ENCODE data around the gene CROCC2.

The CROCC2 gene

DNA sequence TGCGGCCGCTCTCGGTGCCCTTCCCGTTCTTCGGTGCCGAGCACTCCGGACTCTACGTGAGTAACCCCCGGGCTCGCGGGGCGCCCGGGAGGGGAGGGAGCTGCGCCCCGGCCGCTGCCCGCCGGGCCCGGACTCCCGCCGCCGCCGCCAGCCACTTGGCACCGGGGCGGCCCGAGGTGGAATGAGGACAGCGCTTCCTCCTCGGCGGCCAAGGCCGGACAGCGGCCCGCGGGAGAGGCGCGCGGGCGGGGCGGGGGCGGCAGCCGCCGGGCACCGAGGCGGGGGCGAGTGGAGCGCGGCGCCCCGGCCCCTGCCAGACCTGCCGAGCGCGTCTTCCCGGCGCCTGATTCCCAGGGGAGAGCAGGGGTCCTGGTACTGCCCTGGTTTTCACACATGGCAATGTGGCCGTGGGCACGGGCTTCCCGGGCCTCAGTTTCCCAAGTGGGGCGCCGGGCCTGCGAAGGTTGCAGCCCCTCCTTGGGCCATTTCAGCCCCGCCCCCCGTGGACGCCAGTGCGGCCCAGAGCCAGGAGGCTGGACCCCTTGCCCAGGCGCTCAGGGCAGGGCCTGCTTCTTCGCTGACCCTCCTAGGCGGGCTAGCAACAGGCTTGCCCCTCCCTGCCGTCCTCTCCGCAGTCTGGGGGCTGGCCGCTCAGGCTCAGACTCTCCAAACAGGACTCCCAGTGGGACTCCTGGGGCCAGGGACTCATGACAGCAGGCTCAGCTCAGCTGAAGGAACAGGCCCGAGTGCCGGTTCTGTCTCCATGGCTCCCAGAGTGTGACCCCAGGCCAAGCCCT lies 93.1 kb downstream of the CROCC2 start:
- no peak for DNase-seq (ENCODE audit: low read depth in 2 of 2)

DNA sequence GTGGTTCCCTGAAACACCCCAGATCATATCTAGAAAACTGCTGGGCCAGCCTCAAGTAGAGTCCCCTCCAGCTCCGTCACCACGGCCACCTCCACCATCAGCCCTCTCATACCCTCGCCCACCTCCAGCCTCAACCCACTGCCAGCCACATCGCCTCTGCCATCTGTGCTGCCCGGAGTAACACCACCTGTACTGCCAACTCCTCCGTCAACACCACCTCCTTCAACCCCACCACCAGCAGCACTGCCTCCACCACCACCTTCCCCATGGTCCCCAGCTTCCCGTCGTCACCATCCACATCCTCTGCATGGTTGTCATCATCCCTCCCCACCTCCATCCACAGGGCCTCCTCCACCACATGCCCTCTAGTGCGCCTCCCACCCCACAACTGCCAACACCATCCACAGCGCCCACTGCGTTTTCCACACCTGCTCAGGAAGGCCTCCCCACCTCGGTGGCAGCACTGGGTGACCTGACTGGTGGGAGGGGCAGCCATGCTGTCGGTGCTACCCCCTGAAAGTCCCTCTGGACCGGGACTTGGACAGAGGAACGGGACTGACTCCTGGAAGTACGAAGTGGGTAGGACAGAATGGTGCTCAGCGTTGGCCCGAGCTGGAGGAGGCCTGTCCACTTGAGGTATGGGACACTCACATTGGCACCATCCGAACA lies 93.9 kb downstream of the CROCC2 start:
- no peak for DNase-seq (ENCODE audit: low read depth in 2 of 2)

DNA sequence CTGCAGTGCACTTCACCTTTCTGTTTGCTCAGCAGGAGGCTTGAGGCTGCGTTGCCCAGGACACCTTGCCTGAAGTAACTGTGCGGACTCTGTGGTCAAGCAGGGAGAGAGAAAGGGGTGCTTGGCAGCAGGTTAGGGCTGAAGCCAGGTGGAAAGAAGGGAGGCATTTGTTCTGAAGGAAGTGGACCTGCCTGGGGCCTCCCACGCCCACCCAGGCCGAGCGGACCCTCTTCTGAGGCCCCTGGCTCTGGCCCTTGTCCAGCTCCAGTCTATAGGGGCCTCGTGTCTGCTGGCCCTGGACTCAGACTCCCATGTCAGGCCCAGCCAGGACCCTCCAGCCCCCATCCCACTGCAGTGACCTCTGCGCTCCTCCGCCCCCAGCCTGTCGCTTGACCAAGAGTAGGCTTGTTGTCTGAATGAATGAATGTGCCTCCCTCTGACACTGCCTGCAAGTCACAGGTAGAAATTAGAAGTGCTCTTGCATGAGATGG lies 94.7 kb downstream of the CROCC2 start:
- DNase-seq (ENCODE audit: low read depth in 2 of 2), result no peak

DNA sequence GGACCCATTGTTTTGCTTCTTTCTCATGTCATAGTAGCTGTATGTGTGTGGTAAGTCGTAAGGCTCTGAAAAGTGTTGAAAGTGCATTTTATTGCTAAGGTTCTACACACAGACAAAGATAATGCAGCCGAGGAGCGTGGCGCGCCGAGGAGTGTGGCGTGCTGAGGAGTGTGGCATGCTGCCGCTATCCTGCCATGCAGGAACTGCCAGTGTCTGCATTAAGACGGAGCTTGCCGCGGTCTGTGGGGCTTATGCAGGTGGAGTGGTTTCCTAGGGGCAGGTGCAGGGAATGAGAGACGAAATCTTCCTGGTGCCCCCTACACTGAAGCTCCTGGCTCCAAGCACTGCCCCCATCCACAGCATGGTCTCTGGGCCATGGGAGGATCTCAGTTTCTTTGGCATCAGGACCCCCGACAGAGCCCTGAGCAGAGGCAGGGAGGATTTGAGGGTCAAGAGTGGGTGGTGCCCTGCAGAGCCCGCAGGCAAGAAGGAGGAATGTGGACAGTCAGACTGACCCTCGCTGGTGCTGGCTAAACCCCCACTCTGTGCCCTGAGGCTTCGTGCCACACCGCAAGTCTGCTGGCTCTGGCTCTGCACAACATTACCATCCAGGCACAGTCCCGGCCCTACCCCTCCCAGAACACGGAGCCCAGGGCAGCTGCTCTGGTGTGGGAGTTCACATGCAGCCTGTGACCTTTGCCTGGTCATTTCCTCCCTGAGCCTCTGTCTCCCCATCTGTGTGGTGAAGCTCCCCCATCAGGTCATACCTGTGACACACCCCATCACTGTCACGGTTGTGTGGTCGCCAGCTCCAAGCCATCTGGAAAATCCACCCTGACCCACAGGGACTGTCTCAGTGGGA lies 95.5 kb downstream of the CROCC2 start:
- DNase-seq (ENCODE audit: low read depth in 2 of 2), result no peak

DNA sequence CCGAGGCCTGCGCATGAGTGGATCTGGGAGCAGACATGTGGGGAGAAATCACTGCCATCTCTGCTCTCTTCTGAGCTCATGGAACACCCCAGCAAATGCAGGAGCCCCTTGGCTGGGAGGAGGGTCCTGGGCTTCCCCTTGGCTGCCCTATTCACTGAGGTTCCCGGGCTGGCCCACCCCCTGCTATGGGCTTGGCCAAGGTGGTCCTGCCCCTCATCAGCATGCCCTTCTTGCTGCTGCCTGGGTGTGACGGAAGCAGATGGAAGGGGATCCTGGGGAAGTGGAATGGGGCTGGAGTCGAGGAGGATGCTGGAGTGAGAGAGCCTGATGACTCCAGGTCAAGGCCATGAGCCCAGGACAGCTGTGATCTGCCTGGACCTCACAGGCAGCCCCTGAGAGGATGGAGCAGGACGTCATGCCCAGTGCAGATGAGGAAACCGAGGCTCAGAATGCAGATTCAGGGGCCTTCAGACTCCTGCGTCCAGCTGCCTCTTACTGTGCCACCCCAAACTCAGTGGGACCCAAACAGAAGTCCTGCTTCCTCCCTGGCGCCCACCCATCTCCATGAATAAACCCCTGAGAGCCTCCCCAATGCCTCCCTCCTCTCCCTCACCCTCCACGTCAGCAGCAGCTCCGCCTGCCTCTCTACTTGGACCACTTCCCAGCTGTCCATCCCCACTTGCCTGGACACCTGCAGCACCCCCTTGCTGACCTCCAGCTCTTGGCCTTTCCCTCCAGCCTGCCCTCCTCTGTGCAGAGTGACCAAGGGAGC lies 96.3 kb downstream of the CROCC2 start:
- no peak for DNase-seq (ENCODE audit: low read depth in 2 of 2)

DNA sequence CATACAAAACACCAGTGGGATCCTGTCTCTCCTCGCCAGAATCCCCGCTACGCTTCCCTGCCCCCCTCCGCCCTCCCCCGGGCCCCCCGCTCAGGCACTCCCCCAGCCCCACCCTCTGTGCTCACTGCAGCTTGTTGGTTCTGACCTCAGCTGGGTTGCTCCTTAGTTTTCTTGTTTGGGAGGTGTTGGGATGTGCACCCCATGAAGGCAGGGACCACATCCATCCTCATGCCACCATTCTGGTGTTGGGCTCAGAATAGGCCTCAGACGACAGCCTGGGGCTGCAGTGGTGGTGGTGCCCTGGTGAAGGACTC lies 96.9 kb downstream of the CROCC2 start:
- DNase-seq (ENCODE audit: low read depth in 2 of 2), result no peak

DNA sequence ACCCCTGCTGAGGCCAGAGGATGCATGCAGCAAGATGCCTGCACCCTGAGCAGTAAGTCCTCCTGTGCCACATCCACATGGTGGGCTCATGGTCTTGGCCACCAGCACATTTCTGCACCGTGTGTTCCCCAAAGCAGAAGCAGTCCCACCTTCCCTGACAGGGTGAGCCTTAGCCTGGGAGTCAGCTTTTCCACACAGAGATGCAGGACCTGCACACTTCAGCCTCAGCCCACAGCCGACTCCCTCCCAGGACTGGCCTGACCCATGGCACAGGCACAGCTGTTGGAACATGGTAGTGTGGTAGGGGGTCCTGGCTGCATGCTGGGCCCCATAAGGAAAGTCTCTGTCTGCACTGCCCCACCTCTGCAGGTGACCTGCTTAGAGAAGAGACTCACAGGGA lies 97.2 kb downstream of the CROCC2 start:
- no peak for DNase-seq (ENCODE audit: low read depth in 2 of 2)

DNA sequence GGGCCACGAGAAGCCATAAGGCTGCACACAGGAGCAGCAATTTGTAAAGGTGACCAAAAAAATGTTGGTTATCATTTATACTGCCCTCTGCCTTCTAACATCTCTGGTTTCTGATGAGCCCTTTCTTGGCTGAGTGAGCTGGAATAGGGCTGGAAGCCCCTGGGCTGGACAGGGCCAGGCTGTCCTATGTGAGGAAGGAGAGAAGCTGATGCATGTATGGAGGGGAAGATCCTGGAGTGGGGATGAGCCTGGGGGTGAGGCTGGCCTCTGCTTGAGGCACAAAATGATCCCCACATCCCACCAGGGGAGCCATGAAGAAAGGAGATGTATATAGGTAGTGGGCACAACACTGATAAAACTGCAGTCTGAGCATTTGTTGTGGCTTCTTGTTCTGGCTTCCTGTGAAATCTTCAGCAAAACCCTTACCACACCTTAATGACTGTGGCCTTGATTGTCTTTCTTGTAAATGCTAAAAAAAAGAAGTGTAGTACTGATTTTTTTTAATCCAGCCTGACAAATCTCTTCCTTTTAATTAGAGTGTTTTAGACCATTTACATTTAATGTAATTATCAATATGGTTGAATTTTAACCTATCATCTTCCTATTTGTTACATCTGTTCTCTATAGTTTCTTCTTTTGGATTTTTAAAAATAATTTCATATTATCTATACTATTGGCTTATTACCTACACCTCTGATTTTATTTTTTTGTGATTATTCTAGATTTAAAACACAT lies 97.9 kb downstream of the CROCC2 start:
- no peak for DNase-seq (ENCODE audit: low read depth in 2 of 2)

DNA sequence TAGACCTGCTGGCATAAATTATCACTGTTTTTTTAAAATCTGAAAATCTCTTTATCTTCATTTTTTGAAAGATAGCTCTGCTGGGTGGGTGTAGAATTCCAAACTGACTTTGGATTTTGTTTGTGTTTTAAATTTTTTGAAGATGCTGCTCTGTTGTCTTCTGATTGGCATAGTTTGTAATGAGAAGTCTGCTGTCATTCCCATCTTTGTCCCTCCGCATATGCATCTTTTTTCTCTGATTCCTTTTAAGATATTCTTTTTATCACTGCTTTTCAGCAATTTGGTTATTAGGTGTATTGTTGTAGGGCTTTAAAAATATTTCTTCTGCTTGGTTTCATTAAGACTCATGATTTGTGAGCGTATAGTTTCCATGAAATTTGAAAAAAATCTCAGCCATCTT lies 99.4 kb downstream of the CROCC2 start:
- DNase-seq (ENCODE audit: low read depth in 2 of 2), result no peak

DNA sequence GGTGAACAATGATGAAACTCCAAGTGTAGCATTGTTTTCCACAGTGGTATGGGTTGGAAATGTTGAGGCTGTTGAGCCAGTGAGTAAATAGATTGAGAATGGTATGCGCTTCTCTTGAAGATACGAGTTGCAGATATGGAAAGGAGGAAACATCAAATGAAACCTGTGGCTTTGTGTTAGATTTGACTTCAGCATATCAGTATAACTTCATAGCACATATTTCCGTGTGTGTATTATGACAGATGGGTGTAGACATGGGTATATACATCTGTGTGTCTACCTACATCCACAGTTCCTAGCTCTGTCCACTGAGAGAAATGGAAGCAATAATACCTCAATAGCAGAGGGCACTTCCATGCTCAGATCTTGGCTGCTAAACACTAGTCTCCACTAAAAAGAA lies 100.3 kb downstream of the CROCC2 start:
- DNase-seq (ENCODE audit: low read depth in 2 of 2), result no peak

DNA sequence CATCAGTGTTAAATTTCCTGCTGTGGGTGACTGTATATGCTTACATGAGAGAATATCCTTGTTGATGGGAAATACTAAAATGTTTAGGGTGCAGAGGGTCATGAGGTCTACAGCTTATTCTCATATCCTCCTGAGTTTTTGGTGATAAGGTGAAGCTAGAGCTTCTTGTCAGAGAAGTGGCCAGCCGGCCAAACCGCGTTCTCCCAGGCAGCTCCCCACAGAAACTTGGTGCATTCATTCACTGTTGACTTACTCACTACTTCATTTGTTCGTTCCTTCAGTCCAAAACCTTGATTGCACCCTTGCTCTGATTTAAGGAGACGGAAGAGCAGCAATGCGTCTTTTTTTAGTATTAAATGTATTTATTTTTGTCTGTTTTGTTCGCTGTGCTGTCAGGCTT lies 101.0 kb downstream of the CROCC2 start:
- no peak for DNase-seq (ENCODE audit: low read depth in 2 of 2)

DNA sequence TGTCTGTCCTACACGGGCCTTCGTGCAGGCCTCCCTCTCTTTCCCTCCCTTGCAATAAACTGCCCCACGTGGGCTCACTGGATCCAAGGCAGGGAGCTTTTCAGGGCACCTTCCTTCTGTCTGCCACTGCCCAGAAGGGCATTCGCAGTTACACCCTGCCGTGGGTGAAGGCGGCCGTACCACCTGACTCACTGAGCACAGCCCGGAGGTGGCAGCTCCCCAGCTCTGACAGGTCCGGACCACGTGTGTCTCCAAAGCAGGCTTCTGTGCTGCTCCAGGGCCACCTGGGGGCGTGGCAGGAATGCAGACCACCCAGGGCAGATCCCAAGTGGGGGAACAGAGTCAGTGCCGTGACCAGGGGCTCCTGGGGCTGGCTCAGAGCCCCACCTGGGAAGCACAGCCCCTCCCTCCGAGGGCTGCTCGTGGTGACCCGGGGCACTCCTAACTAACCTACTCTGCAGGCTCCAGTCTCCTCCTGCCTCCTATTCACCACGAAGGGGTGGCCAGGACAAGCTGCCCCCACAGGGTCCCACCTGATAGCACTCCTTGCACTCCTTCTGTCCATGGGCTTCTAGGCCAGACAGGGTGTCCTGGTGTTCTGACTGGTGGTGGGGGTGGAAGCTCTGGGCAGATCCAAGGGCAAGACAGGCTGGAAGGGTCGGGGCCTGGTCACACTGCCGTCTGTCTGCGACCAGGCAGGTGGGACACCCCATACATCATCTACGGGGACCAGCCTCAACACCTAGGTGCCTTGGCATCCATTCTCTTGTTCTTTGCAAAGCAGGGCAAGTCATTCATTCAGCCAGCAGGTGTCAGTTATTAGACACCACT lies 102.0 kb downstream of the CROCC2 start:
- no peak for DNase-seq (ENCODE audit: low read depth in 2 of 2)

DNA sequence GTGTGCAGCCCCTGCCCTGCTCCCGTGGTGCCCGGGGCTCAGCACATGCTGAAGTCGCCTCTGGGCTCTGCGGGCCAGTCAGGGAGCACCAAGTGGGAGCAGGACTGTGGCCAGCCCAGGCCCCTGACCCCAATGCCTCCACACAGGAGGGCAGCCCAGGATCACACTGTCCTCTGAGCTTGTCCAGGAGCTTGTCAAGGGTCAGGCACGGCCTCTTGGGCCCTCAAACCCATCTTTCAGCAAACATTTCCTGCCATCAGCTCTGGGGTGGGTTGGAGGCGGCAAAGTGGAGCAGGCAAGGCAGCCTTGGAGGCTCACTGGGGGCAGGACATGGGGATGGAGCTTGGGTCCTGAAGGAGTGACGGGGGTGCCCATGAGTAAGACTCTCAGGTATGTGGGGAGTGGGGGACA lies 102.6 kb downstream of the CROCC2 start:
- no peak for DNase-seq (ENCODE audit: low read depth in 2 of 2)

DNA sequence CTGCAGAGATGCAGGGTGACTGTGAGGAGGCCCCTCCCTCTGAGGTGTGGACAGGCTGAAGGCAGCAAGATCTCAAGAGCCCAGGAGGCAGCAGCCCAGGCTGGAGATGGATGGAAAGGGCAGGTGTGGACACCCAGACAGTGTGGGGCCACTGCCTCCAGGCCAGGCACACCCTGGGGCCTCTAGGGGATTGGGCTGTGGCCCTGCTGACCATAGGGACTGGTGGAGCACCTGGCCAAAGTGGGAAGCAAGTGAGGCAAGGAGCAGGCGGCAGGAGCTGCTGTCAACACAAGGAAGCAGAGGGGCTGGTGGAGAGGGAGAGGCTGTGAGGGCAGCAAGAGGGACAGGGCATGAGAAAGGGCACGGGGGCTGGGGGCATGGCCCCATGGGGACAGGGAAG lies 103.1 kb downstream of the CROCC2 start:
- no peak for DNase-seq (ENCODE audit: low read depth in 2 of 2)

DNA sequence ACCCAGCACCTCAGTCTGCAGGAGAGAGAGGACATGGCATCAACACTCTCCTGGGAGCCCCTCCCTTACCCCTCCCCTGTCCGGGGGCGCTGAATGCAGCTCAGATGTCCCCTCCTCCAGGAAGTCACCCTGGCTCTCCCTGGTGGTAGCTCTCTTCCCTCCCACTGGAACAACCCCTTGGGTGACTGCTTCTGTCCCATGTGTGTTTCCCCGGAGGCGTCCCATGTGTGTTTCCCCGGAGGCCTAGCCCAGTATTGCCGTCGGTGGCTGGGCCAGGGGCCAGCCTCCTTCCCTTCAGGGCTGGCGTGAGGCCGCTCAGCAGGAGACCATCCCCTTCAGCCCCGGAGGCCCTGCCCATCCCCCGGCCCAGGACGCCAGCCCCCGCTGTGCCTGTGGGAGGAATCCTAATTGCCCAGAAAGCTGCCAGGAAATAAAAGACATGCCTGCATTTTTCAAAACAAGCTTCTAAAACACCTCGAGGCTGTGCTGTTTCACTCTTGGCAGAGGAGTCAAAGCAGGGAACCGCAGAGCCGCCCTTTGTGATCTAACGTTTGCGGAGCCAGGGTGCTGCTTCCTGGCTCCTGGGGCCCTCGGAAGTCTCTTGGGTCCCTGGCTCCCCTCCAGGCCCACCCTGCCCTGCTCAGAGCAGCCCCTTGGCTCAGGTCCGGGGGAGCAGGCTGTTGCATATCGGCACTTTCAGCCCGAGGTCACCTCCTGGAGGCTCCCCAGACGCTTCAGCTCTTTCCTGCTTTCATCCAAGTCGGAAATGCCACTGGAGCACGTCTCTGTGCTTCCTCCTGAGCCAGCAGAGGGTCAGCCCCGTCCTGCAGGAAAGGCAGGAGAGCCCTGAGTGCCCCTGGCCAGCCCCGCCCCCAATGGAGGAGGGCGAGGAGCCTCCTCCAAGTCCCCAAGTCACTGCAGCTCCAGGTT lies 103.7 kb downstream of the CROCC2 start:
- no peak for DNase-seq (ENCODE audit: low read depth in 2 of 2)

DNA sequence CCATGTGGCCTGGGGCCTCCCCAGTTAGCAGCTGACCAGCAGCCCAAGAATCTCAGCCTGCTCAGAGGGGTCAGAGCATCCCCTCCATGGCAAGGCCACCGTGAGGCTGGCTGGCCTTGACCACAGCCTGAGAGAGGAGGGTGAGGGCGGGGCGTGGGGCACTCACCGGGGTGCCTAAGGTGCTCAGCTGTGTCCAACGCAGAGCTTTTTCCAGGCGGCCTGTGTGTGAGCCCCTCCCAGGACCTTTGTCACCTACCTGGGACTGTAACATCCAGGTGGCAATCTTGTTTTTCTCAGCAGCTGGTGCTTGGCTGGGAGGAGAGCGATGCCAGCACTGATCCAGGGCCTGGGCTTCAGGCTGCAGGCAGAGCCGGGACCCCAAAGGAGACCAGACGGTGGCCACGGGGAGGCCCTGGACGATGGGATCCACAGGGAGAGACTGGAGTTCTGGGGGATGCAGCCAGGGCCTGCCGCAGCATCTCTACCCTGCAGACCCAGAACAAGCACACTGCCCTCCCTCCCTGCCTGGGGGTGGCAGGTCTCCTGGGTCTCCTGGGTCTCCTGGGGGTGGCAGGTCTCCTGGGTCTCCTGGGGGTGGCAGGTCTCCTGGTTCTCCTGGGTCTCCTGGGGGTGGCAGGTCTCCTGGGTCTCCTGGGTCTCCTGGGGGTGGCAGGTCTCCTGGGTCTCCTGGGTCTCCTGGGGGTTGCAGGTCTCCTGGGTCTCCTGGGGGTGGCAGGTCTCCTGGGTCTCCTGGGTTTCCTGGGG lies 104.6 kb downstream of the CROCC2 start:
- DNase-seq (ENCODE audit: low read depth in 2 of 2), result no peak

DNA sequence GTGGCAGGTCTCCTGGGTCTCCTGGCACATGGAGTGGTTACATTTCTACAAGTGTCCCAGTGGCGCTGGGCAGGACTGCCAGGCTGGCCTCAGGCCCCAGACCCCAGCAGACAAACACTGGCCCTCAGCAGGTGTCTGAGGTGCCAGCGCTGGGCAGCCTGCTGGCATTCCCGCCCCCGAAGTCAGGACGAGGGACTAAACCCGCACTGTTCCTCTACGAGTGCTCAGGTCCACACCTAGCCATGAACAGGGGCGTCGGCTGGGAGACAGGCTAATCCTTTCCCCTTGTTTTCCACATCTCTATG lies 105.1 kb downstream of the CROCC2 start:
- no peak for DNase-seq (ENCODE audit: low read depth in 2 of 2)

DNA sequence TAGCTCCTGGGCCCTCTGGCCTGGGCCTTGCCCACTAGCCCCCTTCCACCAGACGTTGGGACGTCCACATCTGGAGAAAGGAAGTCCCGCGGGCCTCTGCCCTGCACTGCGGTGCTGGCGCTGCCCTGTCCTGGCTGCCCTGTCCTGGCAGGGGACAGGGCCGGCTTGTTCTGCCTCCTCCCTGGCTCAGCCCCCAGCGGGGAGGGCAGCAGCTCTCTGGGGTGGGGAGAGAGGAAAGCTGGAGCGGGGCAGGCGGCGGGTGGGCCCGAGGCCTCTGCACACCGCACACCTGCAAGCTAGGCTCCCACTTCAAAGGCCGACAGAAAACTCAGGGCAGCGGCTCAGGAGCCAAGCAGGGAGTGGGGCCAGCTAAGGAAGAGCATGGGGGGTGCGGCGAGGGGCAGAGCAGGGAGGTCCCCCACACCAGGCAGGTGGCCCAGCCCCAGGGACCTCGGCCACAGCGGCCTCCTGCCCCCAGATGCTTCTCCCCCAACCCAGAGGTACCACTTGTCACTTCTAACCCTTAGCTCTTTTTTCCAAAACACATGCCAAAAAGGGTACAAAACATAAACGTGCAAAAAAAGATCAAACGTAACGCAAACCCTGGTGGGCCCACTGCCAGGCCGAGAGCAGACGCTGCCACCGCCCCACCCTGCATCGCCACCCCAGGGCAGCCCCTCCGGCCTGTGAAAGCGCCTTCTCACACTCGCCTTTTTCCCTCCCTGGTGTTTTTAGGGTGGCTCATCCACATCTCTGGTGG lies 105.8 kb downstream of the CROCC2 start:
- no peak for DNase-seq (ENCODE audit: low read depth in 2 of 2)
